ENCODE data around the gene TEC. TPM values are rescaled to one million over a fixed set of nuclear protein-coding genes. Genes with fewer than 3 reads are reported as not detected.

Gene TEC
- total RNA-seq, 1 donor from 2014 or later: not detected

DNA sequence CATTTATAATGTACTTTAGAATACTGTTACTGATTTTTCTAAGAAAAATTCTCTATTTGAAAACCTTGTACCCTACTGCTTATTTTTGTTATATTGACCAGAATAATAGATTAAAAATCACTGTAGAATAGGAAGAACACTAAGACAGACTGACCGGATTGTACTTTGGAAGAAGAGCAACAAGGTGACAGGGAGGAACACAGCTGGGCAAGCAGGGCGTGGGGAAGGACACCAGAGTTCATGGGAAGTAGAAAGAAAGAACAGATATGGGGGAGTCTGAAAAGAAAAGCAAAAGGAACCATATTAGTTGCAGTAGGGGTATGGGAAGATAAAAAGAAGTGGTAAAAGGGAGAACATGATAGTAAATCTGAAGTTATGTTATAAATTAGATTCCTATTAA lies 174.2 kb downstream of the TEC start:
- H3K27me3 ChIP-seq: no peaks in the 10 kb centered on the region
- no peaks in the 10 kb centered on the region for H3F3A ChIP-seq (ENCODE audit: low read depth)
- Mint-ChIP-seq H3K36me3 (no peaks in the 10 kb centered on the region), H3K4me3 (no peak overlapping the region), H3K9me3 (no peaks in the 10 kb centered on the region), H3K27ac (no peak overlapping the region), H3K4me1 (peaks cover 11% of the 10 kb centered on the region), H3K27me3 (ENCODE audit: insufficient read depth, low read depth) (peaks cover 2% of the 10 kb centered on the region)
- no peaks in the 10 kb centered on the region for H3K79me2 ChIP-seq (ENCODE audit: low read depth)
- no peak overlapping the region for H3K4me3 ChIP-seq
- H3K36me3 ChIP-seq: no peaks in the 10 kb centered on the region
- H3K9ac ChIP-seq: no peak overlapping the region
- H2AFZ ChIP-seq (replicated peaks): no peak overlapping the region
- no peaks in the 10 kb centered on the region for H4K20me1 ChIP-seq (ENCODE audit: low read depth)
- DNase-seq (ENCODE audit: low spot score): no peak
- no peaks in the 10 kb centered on the region for H3K4me1 ChIP-seq
- H3K4me2 ChIP-seq: no peak overlapping the region
- no peaks in the 10 kb centered on the region for H3K9me3 ChIP-seq (ENCODE audit: low read depth)
- no peak overlapping the region for H3K27ac ChIP-seq
- no peak for TF ChIP-seq EZH2phosphoT487 (IDR thresholded peaks at IDR 0.05)
- TF ChIP-seq, protein P1, sequence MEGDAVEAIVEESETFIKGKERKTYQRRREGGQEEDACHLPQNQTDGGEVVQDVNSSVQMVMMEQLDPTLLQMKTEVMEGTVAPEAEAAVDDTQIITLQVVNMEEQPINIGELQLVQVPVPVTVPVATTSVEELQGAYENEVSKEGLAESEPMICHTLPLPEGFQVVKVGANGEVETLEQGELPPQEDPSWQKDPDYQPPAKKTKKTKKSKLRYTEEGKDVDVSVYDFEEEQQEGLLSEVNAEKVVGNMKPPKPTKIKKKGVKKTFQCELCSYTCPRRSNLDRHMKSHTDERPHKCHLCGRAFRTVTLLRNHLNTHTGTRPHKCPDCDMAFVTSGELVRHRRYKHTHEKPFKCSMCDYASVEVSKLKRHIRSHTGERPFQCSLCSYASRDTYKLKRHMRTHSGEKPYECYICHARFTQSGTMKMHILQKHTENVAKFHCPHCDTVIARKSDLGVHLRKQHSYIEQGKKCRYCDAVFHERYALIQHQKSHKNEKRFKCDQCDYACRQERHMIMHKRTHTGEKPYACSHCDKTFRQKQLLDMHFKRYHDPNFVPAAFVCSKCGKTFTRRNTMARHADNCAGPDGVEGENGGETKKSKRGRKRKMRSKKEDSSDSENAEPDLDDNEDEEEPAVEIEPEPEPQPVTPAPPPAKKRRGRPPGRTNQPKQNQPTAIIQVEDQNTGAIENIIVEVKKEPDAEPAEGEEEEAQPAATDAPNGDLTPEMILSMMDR (IDR thresholded peaks at IDR 0.05): no peak
- no peak for TF ChIP-seq EZH2 (IDR thresholded peaks at IDR 0.05)

DNA sequence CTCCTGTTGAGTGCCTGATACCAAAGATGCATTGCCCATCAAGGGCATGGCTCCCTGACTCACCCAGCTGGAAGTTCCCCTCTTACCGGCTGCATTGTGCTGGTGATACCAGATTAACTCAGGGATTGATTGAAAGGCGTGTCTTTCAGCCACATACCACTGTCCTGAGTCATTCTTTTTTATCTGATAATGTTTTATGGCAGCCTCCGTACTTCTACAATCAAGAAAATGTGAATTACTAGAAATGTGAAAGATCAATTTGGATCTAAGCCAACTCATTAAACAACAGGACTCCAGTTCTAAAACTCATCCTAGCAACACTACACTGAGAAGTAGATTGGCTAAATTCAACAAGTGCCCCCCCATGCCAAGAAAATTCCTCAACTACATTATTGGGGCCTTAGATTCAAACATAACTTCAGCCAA lies 175.6 kb downstream of the TEC start:
- Mint-ChIP-seq H3K4me3 (no peak overlapping the region), H3K27me3 (ENCODE audit: insufficient read depth, low read depth) (no peaks in the 10 kb centered on the region), H3K27ac (no peak overlapping the region), H3K9me3 (no peaks in the 10 kb centered on the region), H3K4me1 (peaks cover 11% of the 10 kb centered on the region), H3K36me3 (no peaks in the 10 kb centered on the region)
- H3F3A ChIP-seq (ENCODE audit: low read depth): no peaks in the 10 kb centered on the region
- H3K79me2 ChIP-seq (ENCODE audit: low read depth): no peaks in the 10 kb centered on the region
- no peak overlapping the region for H3K4me2 ChIP-seq
- no peaks in the 10 kb centered on the region for H3K36me3 ChIP-seq
- no peaks in the 10 kb centered on the region for H4K20me1 ChIP-seq (ENCODE audit: low read depth)
- H3K4me1 ChIP-seq: no peaks in the 10 kb centered on the region
- no peak overlapping the region for H2AFZ ChIP-seq (replicated peaks)
- no peak overlapping the region for H3K27ac ChIP-seq
- no peaks in the 10 kb centered on the region for H3K27me3 ChIP-seq
- H3K9me3 ChIP-seq (ENCODE audit: low read depth): no peaks in the 10 kb centered on the region
- H3K9ac ChIP-seq: no peak overlapping the region
- H3K4me3 ChIP-seq: no peak overlapping the region
- peak; percentile 38 for DNase-seq (ENCODE audit: low spot score)
- TF ChIP-seq, protein P1 (IDR thresholded peaks at IDR 0.05): no peak
- TF ChIP-seq EZH2 (IDR thresholded peaks at IDR 0.05) (no peak), EZH2phosphoT487 (IDR thresholded peaks at IDR 0.05) (no peak)

DNA sequence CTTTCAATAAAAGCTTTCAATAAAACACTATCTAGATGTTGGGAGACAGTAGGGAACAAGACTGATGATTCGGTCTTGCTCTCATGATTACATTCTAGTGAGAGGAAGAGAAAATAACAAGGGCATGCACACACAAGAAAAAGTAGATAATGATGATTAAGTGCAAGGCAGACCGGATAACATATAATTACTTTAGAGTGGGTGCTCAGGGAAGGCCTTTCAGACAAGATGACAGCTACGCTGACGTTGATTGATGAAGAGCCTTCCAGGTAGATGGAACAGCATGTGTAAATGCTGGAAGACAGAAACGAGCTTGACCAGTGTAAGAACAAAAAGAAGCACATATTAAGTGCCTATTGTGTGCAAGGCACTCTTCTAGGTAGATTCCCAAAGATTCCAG lies 179.0 kb downstream of the TEC start:
- no peak overlapping the region for H3K9ac ChIP-seq
- H3K79me2 ChIP-seq (ENCODE audit: low read depth): no peaks in the 10 kb centered on the region
- no peak for TF ChIP-seq EZH2phosphoT487 (IDR thresholded peaks at IDR 0.05)
- TF ChIP-seq, protein P1 (IDR thresholded peaks at IDR 0.05): no peak
- no peak for TF ChIP-seq EZH2 (IDR thresholded peaks at IDR 0.05)
- no peak overlapping the region for H2AFZ ChIP-seq (replicated peaks)
- H3F3A ChIP-seq (ENCODE audit: low read depth): no peaks in the 10 kb centered on the region
- H3K27me3 ChIP-seq: no peaks in the 10 kb centered on the region
- H3K4me3 Mint-ChIP-seq: no peak overlapping the region
- no peaks in the 10 kb centered on the region for H3K27me3 Mint-ChIP-seq (ENCODE audit: insufficient read depth, low read depth)
- no peaks in the 10 kb centered on the region for H3K36me3 ChIP-seq
- H3K27ac Mint-ChIP-seq: no peak overlapping the region
- no peaks in the 10 kb centered on the region for H3K9me3 ChIP-seq (ENCODE audit: low read depth)
- no peaks in the 10 kb centered on the region for H3K4me1 ChIP-seq
- H3K4me1 Mint-ChIP-seq: peaks cover 11% of the 10 kb centered on the region
- no peak overlapping the region for H3K27ac ChIP-seq
- no peak for DNase-seq (ENCODE audit: low spot score)
- no peak overlapping the region for H3K4me2 ChIP-seq
- no peaks in the 10 kb centered on the region for H4K20me1 ChIP-seq (ENCODE audit: low read depth)
- H3K36me3 Mint-ChIP-seq: no peaks in the 10 kb centered on the region
- H3K9me3 Mint-ChIP-seq: no peaks in the 10 kb centered on the region
- H3K4me3 ChIP-seq: no peak overlapping the region

Data from neural progenitor cell (in vitro differentiated cells).